ENCODE data around the gene MASP1.
"Not testable (repeated sequence)": the region's sequence is repeated elsewhere in the genome, so short reads cannot be mapped to it uniquely, and the experiment has no call there.

MASP1 gene

DNA sequence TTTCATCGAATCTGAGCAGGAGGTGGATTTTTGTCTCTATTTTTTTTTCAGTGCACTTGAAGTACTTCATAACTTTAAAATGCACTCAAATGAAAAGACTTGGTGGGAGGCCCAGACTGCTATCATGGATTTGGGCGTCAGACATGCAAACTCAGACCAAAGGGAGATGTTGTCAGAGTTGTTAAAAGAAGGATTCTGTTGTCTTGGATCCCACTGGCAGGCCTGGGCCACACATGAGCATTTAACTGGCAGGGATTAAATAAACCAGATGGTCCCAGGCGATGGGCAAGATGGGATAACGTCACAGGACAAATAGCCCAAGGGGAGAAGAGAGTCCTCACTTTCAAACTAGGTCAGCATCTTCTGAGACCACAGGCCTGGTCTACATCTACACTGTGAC, 78.8 kb downstream of the MASP1 start:
- H3K36me3 ChIP-seq (ENCODE audit: insufficient read depth, low read depth, low read length) = no peaks in the 10 kb centered on the region
- H3K27me3 ChIP-seq (ENCODE audit: insufficient read depth, low read length) = no peaks in the 10 kb centered on the region
- H3K9me3 ChIP-seq (ENCODE audit: insufficient read depth, low read depth, low read length) = peaks cover 4% of the 10 kb centered on the region
- no peak overlapping the region for H3K27ac ChIP-seq (ENCODE audit: low read length)
- no peak overlapping the region for H3K9ac ChIP-seq (ENCODE audit: low read depth, low read length)
- no peak overlapping the region for H3K4me3 ChIP-seq (ENCODE audit: low read length)
- H3K4me1 ChIP-seq (ENCODE audit: insufficient read depth, low read length) = peaks cover 16% of the 10 kb centered on the region

DNA sequence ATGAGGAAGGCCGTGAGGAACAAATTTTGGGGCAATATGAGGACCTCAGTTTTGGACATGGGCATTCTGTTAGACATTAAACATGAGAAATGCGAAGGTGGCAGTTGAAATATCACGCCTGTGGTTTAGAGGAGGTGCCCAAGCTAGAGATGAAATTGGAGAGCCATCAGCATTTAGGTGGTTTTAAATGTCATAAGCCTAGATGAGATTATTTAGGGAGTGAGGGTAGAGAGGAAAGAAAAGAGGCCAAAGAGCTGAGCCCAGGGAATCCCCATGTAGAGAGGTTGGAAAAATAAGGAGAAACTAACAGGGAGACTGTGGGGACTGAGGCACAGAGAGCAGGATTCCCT, 79.4 kb downstream of the MASP1 start:
- H3K4me3 ChIP-seq (ENCODE audit: low read length) = no peak overlapping the region
- H3K36me3 ChIP-seq (ENCODE audit: insufficient read depth, low read depth, low read length) = no peaks in the 10 kb centered on the region
- H3K9me3 ChIP-seq (ENCODE audit: insufficient read depth, low read depth, low read length) = peaks cover 10% of the 10 kb centered on the region
- no peaks in the 10 kb centered on the region for H3K27me3 ChIP-seq (ENCODE audit: insufficient read depth, low read length)
- H3K9ac ChIP-seq (ENCODE audit: low read depth, low read length) = no peak overlapping the region
- peaks cover 16% of the 10 kb centered on the region for H3K4me1 ChIP-seq (ENCODE audit: insufficient read depth, low read length)
- H3K27ac ChIP-seq (ENCODE audit: low read length) = no peak overlapping the region

DNA sequence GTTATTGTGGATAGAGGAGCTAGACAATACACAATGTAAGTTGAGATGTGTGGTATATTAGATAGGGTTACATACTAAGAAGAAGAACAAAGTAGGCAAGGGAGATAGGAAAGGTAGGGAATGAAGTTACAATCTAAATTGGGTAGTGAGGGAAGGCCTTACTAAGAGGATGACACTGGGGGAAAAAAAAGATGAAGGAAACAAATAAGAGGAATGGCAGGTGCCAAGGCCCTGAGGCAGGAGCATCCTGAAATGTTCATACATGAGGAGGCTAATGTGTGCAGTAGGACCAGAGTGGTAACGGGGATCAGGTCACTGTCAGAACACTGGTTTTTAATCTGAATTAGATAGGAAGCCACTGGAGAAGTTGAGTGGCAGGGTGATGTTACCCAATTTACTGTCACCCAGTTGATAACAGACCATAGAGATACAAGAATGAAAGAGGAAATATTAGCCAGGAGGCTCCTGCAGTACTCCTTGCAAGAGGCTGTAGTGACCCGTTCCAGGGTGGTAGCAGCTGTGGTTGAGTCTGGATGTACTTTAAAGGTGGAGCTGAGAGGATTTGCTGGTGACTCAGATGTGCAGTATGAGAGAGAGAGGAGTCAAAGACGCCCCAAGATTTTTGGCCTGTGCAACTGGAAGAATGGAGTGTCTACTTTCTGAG, 79.9 kb downstream of the MASP1 start:
- Histone ChIP-seq H3K27me3 (ENCODE audit: insufficient read depth, low read length) (no peaks in the 10 kb centered on the region), H3K4me1 (ENCODE audit: insufficient read depth, low read length) (peaks cover 16% of the 10 kb centered on the region), H3K36me3 (ENCODE audit: insufficient read depth, low read depth, low read length) (no peaks in the 10 kb centered on the region), H3K9me3 (ENCODE audit: insufficient read depth, low read depth, low read length) (peaks cover 15% of the 10 kb centered on the region), H3K4me3 (ENCODE audit: low read length) (no peak overlapping the region), H3K9ac (ENCODE audit: low read depth, low read length) (no peak overlapping the region), H3K27ac (ENCODE audit: low read length) (no peak overlapping the region)

DNA sequence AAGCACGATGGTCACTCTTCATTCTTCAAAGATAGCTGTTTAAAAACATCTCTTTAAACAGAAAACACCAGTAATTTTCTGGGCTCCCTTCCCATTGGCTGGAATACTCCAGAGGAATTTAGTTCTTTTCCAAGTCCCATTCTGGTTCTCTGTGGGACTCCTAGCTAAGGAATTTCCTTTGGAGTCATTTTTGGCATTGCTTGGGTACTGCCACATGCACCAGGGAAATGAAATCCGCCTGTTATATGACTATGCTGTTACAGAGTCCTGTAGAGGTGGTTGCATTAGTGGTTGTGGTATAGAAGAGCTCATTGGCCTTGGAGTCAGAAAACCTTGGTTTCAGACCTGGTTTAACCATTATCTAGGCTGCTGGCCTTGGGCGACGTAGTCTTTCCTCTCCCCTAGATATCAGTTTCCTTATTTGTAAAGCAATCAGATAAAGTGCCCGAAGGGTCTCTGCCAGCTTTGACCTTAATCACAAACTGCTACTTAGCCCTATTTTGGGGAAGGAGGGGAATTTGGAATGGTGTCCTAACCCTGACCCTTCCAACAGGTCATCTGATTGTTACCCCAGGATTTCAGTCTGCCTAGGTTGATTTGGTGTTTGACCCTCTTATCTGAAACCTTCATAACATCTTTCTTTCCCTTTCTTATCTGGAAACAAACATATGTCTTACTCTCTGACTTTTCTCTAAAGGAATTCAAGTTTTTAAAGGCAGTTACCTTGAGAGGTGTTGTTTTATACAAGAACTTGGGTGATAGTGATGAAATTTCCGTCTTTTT, 80.8 kb downstream of the MASP1 start:
- Histone ChIP-seq H3K36me3 (ENCODE audit: insufficient read depth, low read depth, low read length) (no peaks in the 10 kb centered on the region), H3K9me3 (ENCODE audit: insufficient read depth, low read depth, low read length) (peaks cover 22% of the 10 kb centered on the region), H3K4me1 (ENCODE audit: insufficient read depth, low read length) (peaks cover 16% of the 10 kb centered on the region), H3K27ac (ENCODE audit: low read length) (no peak overlapping the region), H3K4me3 (ENCODE audit: low read length) (no peak overlapping the region), H3K9ac (ENCODE audit: low read depth, low read length) (no peak overlapping the region), H3K27me3 (ENCODE audit: insufficient read depth, low read length) (no peaks in the 10 kb centered on the region)

DNA sequence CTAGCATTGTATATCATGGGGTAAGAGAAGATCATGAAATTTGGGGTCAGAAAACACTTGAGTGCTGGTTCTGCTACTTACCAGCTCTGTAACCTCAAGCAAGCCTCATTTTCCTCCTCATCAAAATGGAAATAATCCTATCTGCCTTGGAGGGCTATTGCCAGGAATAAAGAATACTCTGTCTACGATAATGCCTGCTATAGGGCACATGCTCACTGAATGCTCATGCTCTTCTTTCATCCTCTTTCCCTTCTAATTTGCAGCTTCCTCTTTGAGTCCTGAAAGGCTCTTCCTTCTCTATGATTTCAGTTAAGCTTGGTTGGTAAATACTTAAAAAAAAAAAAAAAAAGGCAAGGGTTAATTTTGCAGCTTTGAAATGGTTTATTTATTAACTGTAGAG, 81.4 kb downstream of the MASP1 start:
- no peaks in the 10 kb centered on the region for H3K27me3 ChIP-seq (ENCODE audit: insufficient read depth, low read length)
- H3K4me1 ChIP-seq (ENCODE audit: insufficient read depth, low read length) = peaks cover 16% of the 10 kb centered on the region
- no peak overlapping the region for H3K9ac ChIP-seq (ENCODE audit: low read depth, low read length)
- H3K36me3 ChIP-seq (ENCODE audit: insufficient read depth, low read depth, low read length) = no peaks in the 10 kb centered on the region
- no peak overlapping the region for H3K4me3 ChIP-seq (ENCODE audit: low read length)
- peaks cover 22% of the 10 kb centered on the region for H3K9me3 ChIP-seq (ENCODE audit: insufficient read depth, low read depth, low read length)
- H3K27ac ChIP-seq (ENCODE audit: low read length) = no peak overlapping the region

DNA sequence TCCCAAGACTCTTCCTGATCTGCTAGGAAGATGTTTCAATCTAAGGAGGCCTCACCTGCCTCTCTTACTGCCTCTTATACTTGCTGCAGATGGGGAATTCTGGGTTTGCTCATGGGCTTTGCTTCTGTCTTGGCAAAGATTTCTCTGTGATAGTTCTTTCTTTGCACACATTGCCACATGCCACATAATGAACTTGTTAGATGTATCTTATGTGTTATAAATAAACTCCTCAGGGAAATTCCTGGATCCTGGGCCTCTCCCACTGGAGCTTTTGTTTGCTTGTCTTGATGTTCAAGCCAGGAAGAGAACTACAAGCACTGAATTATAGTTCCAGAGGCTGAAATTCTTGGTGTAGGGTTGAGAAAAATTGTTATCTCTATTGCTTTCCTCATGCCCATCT, 82.0 kb downstream of the MASP1 start:
- Histone ChIP-seq H3K27me3 (ENCODE audit: insufficient read depth, low read length) (no peaks in the 10 kb centered on the region), H3K27ac (ENCODE audit: low read length) (no peak overlapping the region), H3K9me3 (ENCODE audit: insufficient read depth, low read depth, low read length) (peaks cover 22% of the 10 kb centered on the region), H3K4me1 (ENCODE audit: insufficient read depth, low read length) (peaks cover 16% of the 10 kb centered on the region), H3K9ac (ENCODE audit: low read depth, low read length) (no peak overlapping the region), H3K4me3 (ENCODE audit: low read length) (no peak overlapping the region), H3K36me3 (ENCODE audit: insufficient read depth, low read depth, low read length) (no peaks in the 10 kb centered on the region)

DNA sequence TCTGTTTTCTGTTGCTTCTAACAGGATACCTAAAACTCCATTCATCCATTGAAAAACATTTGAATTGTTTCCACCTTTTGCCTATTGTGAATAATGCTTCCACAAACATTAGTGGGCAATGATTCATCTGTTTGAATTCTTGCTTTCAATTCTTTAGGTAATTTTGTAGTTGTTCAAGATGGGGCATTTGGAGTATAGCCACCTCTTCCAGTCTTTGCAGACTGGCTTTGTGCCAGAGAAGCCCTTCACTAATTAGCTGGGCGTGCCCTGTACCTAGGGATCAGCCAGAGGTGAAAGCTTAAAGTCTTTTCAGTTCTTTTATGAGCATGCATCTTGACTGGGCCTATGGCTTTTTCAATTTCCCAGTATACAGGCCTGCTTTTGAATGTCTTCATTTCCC, 83.4 kb downstream of the MASP1 start:
- Histone ChIP-seq H3K27ac (ENCODE audit: low read length) (no peak overlapping the region), H3K4me1 (ENCODE audit: insufficient read depth, low read length) (peaks cover 16% of the 10 kb centered on the region), H3K9me3 (ENCODE audit: insufficient read depth, low read depth, low read length) (peaks cover 22% of the 10 kb centered on the region), H3K4me3 (ENCODE audit: low read length) (no peak overlapping the region), H3K27me3 (ENCODE audit: insufficient read depth, low read length) (no peaks in the 10 kb centered on the region), H3K36me3 (ENCODE audit: insufficient read depth, low read depth, low read length) (no peaks in the 10 kb centered on the region), H3K9ac (ENCODE audit: low read depth, low read length) (no peak overlapping the region)

DNA sequence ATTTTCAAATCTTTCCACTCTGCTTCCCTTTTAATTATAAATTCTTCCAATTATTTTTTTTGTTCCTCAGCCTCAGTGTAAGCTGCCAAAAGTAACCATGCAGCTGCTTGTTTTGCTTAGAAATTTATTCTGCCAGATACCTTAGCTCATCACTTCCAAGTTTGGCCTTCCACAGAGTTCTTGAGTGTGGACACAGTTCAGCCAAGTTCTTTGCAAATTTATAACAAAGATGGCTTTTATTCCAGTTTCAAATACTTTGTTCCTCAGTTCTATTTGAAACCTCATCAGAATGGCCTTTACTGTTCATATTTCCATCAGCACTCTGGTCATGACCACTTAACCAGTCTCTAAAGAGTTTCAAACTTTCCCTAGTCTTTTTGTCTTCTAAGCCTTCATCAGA, 83.9 kb downstream of the MASP1 start:
- Histone ChIP-seq H3K27me3 (ENCODE audit: insufficient read depth, low read length) (no peaks in the 10 kb centered on the region), H3K9ac (ENCODE audit: low read depth, low read length) (no peak overlapping the region), H3K9me3 (ENCODE audit: insufficient read depth, low read depth, low read length) (peaks cover 22% of the 10 kb centered on the region), H3K36me3 (ENCODE audit: insufficient read depth, low read depth, low read length) (no peaks in the 10 kb centered on the region), H3K4me1 (ENCODE audit: insufficient read depth, low read length) (peaks cover 16% of the 10 kb centered on the region), H3K27ac (ENCODE audit: low read length) (no peak overlapping the region), H3K4me3 (ENCODE audit: low read length) (no peak overlapping the region)

DNA sequence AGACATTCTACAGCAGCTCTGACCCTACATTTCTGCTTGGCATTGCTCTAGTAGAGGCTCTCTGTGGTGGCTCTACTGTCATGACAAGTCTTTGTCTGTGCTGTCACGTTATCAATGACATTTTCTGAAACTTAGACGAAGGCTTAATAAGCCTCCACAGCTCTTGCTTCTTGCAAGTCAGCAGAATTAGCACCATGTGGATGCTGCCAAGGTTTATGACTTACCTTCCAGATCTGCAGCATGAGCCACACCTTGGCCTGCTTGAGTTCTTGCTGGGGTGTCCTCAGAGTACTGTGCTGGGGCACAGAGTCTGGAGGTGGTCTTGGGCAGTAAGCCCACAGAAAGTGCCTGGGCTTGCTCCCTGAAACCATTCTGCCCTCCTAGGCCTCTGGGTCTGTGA, 84.5 kb downstream of the MASP1 start:
- H3K4me3 ChIP-seq (ENCODE audit: low read length) = no peak overlapping the region
- H3K9ac ChIP-seq (ENCODE audit: low read depth, low read length) = no peak overlapping the region
- peaks cover 16% of the 10 kb centered on the region for H3K4me1 ChIP-seq (ENCODE audit: insufficient read depth, low read length)
- no peaks in the 10 kb centered on the region for H3K36me3 ChIP-seq (ENCODE audit: insufficient read depth, low read depth, low read length)
- no peak overlapping the region for H3K27ac ChIP-seq (ENCODE audit: low read length)
- H3K27me3 ChIP-seq (ENCODE audit: insufficient read depth, low read length) = no peaks in the 10 kb centered on the region
- H3K9me3 ChIP-seq (ENCODE audit: insufficient read depth, low read depth, low read length) = peaks cover 22% of the 10 kb centered on the region

DNA sequence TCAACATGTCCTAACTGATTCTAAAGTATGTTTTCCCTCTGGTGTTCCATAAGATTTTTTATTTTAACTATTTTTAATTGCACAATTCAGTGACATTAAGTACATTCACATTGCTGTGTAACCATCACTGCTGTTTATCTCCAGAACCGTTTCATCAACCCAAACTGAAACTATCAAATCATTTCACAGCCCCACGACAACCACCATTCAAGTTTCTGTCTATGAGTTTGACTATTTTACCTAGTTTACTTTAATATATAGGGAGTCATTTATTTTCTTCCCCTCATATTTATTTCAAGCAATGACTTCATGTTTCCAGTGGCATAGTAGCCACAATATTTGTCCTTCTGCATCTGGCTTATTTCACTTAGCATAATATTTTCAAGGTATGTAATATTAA, 85.9 kb downstream of the MASP1 start:
- Histone ChIP-seq H3K9me3 (ENCODE audit: insufficient read depth, low read depth, low read length) (peaks cover 22% of the 10 kb centered on the region), H3K4me3 (ENCODE audit: low read length) (no peak overlapping the region), H3K36me3 (ENCODE audit: insufficient read depth, low read depth, low read length) (no peaks in the 10 kb centered on the region), H3K9ac (ENCODE audit: low read depth, low read length) (no peak overlapping the region), H3K27me3 (ENCODE audit: insufficient read depth, low read length) (no peaks in the 10 kb centered on the region), H3K4me1 (ENCODE audit: insufficient read depth, low read length) (peaks cover 13% of the 10 kb centered on the region), H3K27ac (ENCODE audit: low read length) (no peak overlapping the region)

DNA sequence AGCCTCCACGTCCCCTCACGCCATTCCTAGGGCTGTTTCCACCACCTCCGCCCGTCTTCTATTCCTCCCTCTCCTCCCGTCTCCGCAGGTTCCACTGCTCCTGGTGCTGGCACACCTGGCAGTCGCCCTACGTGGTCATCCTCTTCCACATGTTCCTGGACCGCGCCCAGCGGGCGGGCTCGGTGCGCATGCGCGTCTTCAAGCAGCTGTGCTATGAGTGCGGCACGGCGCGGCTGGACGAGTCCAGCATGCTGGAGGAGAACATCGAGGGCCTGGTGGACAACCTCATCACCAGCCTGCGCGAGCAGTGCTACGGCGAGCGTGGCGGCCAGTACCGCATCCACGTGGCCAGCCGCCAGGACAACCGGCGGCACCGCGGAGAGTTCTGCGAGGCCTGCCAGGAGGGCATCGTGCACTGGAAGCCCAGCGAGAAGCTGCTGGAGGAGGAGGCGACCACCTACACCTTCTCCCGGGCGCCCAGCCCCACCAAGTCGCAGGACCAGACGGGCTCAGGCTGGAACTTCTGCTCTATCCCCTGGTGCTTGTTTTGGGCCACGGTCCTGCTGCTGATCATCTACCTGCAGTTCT, 92.0 kb downstream of the MASP1 start:
- H3K27ac ChIP-seq (ENCODE audit: low read length); H3K4me3 ChIP-seq (ENCODE audit: low read length); H3K9me3 ChIP-seq (ENCODE audit: insufficient read depth, low read depth, low read length); H3K36me3 ChIP-seq (ENCODE audit: insufficient read depth, low read depth, low read length); H3K27me3 ChIP-seq (ENCODE audit: insufficient read depth, low read length); H3K4me1 ChIP-seq (ENCODE audit: insufficient read depth, low read length); H3K9ac ChIP-seq (ENCODE audit: low read depth, low read length): not testable (repeated sequence)

DNA sequence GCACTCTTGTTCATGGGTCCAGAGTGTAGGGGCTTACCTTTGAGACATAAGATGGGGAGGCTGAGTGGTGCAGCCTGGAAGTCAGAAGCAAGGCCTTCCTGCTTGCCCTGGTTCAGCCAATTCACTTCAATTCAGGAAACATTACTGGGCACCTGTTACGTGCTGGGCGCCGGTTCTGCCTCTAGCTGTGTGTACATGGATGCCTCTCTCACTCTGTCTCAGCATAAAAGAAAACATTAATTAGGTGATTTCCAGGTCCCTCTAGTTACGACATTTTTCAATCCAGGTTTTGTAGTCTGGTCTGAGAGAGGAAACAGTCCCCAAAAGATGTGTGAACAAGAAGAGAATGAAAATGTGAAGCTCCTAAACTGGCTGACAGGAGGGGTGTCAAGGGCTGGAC, 93.0 kb downstream of the MASP1 start:
- Histone ChIP-seq H3K4me3 (ENCODE audit: low read length) (no peak overlapping the region), H3K4me1 (ENCODE audit: insufficient read depth, low read length) (no peaks in the 10 kb centered on the region), H3K36me3 (ENCODE audit: insufficient read depth, low read depth, low read length) (no peaks in the 10 kb centered on the region), H3K27me3 (ENCODE audit: insufficient read depth, low read length) (no peaks in the 10 kb centered on the region), H3K27ac (ENCODE audit: low read length) (no peak overlapping the region), H3K9ac (ENCODE audit: low read depth, low read length) (no peak overlapping the region), H3K9me3 (ENCODE audit: insufficient read depth, low read depth, low read length) (no peaks in the 10 kb centered on the region)

Data from iPS-20b (cell line).